ENCODE results near the gene VWCE.

VWCE gene

GRCh38 chr11:61325649-61326414, 30.7 kb upstream of the VWCE start:
- DNase-seq: no peak

GRCh38 chr11:61315260-61315659, 20.1 kb upstream of the VWCE start:
- DNase-seq: no peak

- DNase-seq: no peak
These were observed 15.6 kb upstream of the VWCE start for GRCh38 chr11:61310749-61311148.

DNA sequence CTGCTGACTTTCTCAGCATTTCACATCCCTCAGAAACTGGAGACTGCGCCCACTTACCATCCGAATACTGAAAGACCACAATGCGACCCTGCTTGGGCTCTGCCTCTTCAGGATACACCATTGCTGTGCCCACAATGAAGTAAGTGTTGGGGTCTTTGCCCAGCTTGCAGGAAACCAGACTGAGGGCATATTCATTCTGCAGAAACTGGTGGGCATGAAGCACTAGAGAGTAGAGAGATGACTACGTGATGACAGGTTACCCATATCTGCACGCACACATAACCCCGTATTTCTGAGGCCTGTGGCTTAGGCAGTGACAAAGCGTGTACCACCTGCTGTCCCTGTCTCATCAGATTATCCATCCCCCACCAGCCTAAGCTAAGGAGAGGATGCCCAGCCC, 14.6 kb upstream of the VWCE start:
- no peak for DNase-seq

- no peak for DNase-seq
These were observed 14.0 kb upstream of the VWCE start for GRCh38 chr11:61309141-61309540.

DNA sequence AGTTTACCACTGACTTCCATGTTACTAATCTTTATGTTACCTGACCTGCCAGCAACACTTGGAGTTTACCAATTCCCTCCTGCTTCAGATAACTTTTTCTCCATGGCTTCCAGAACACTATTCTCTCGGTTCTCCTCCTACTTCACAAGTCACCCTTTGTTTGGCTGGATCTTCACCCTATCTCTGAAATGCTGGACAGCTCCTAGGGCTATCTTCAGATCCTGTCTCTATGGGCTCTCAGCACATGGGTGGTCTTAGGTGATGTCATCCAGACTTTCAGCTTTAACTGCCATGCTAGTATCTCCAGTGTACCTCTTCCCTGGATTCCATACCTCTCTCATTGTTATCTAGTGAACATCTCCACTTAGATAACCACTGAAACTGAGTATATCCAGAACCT, 12.2 kb upstream of the VWCE start:
- DNase-seq: no peak

- no peak for DNase-seq
These were observed 11.1 kb upstream of the VWCE start for GRCh38 chr11:61306221-61306620.

GRCh38 chr11:61305417-61305816, 10.3 kb upstream of the VWCE start:
- DNase-seq: no peak

GRCh38 chr11:61303725-61304124, 8.6 kb upstream of the VWCE start:
- DNase-seq: no peak

DNA sequence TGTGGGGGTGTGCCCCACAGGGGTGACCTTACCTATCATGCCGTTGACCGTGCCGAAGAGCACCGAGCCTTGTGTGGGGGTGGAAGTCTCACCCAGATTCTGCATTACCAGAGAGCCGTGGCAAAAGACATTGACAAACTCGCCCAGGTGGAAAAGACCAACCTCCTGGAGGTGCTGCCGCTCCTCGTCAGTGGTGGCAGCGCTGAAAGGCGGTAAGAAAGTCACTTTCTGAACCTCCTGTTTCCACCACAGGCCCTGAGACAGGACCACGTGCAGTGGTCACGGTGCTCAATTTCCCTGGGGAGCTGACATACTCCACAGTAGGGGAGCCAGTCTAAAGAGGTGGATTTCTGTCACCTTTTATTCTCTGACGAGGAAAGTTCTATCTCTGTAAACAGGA, 7.4 kb upstream of the VWCE start:
- no peak for DNase-seq

DNA sequence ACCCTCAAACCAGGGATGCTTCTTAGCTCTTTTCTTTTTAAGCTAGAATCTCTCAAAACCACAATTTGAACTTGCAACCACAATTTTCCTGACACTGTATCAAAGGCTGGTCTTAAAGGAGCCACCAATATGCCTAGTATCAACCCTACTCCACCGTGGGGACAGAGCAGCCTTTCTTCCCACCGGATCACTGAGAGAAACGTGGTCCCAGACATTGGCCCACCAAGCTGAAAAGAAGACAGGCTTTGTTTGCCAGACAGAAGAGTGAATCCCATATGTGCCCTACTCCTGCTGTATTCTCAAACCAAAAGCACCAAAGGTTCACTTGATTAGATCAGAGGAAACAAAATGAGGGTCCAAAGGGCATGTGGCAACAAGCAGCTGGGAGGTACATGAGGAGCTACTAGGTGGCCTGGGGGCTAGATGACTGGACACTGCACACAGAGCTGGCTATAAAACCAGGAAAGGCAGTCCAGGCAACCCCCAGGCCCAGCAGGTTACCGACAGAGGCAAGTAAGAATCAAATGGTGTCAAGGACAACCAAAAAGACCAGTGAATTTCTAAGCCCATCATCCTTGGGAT, 3.6 kb upstream of the VWCE start:
- no peak for DNase-seq

DNA sequence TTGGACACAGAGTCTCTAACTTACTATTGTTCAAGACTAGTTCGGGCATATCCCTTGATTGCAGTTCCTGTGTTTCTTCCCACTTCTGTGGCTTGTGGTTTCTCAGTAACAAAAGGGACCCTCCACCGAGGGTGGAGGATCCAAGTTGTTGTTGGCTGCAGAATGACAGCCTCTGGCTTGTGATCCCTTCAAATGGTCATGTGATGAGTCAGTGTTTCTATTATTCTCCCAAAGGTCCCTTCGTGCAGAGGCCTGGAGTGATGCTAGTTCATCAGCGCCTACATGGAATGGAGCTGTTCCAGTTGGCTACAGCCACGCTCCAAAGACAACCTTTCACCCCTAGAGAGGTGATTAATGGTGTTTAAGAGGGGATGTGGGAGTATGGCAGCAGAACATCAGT, 2.6 kb upstream of the VWCE start:
- DNase-seq: no peak

DNA sequence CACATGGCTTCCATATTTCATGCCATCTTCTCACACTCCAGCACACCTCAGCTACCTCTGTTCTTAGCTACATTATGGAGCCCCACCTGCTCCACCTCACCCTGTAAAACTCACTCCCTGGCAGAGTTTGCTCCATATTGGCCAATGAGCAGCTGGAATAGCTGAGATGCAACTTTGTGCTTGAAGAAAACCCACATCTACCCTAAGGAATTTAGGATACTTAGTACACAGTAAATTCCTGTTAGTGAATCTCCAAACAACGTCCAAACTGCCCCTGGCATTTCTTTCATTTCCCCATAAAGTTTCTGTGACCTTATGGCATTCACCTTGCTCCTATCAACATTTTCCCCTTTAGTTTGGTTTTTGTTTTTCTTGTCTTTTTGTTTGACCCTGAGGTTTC, 2.2 kb upstream of the VWCE start:
- DNase-seq: no peak

- DNase-seq: no peak
These were observed 445 bp upstream of the VWCE start for GRCh38 chr11:61295596-61295926.

GRCh38 chr11:61293867-61294716, 1.0 kb downstream of the VWCE start:
- no peak for DNase-seq

GRCh38 chr11:61292356-61292755, 2.8 kb downstream of the VWCE start:
- no peak for DNase-seq

DNA sequence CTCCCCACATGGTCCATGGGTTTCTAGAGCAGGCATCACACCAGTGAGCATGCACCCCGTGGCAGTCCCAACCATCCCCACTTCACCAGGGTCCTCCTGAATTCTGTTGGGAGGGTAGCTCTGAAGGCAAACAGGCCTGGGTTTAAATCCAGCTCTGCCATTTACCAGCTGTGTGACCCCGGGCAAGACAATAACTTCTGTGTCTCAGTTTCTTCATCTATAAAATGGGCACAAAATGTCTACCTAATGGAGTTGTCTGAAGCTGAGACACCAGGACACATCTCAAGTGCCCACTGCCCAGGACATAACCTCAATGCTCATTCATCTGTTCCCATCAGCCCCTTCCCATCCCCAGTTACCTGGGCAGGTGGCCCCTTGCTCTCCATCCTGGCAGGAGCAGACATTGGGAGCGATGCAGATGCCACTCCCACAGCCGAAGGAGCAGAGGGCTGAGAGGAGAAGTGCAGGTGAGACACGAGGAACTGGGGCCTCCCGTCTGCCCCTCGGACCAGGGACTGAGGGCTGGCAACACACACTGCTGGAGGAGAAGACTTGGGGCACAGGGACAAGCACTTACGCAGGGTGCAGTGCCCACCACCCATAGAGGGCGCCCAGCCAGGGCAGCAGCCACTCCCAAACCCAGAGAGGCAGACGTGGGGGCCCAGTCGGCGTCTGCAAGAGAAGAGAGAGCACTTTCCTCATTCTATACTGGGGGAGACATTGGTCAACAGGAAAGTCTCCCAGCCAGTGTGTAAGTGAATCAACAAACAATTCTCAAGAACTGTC, 4.0 kb downstream of the VWCE start:
- DNase-seq: no peak

DNA sequence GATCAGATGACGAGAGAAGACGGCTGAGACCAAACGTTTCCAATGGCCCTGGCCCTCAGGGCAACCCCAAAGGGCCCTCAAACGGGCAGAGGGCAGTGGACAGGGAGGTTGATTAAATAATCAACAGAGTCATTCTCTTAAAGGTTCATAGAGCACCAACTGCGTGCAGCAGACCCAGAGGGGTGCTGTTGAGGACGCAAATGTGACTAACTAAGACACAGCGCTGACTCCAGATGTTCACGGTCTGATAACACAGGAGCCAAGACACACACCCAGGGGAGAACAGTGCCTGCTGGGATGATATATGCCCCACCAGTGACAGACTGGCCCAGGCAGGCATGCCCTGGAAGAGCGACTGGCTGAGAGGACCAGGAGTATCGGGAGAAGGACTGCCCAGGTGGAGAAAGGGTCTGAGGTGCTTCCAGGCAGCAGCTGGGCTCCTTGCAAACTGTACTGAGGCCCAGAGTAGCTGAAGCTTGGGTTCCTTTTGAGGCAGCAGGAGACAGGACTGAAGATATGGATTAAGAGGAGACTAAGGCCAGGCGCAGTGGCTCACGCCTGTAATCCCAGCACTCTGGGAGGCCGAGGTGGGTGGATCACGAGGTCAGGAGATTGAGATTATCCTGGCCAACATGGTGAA, 7.7 kb downstream of the VWCE start:
- DNase-seq: no peak

GRCh38 chr11:61283613-61284012, 11.5 kb downstream of the VWCE start:
- DNase-seq: no peak

GRCh38 chr11:61281581-61282250, 13.4 kb downstream of the VWCE start:
- no peak for DNase-seq

DNA sequence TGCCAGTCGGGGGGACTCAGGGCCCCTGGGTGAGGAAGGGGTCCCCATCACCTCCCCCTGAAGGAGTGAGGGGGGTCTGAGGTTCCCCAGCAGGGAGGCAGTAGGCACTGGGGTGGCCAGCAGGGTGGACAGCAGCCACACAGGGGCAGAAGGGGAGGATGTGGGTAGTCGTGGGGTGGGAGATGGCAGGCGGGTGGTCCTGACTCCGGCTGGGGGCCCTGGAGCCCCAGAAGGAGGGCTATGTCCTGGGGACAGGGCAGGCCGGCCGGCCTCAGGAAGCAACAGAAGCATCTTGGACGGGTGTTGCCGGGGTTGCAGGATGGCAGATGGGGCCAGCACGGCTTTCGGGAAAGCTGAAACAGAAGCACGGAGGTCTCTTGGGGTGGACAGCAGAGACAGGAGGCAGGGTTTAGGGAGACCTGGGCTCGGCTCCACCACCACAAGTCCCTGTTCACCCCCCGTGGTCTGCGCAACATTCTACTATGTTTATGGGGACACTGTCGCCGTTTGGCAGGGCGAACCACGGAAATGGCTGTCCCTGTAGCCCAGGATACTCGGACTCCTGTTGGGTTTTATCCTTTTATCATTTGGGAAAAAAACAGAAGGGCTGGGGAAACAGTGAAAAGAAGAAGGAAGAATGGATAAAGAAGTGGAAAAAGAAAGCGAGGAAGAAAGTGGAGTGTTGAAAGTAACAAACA, 14.1 kb downstream of the VWCE start:
- DNase-seq: no peak
